ENCODE measurements around the gene KCNS3.

DNA sequence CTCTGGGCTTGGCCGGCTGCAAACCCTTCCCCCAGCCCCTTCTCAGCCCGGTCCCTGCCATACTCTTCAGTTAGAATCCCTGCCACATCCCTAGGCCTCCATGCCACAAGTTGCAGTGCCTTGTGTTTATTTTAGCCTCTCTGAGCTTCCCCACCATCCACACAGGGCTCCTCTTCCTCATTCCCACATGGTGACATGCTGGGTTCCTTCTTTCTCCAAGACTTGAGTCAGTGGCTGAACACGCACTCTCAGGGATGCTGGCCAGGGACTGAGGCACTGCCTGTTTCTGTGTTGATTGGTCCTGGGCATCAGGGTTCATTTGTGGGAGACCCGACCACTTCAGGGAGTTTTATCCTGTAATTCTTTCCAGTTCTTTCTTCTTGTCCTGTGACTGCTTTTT lies 56.3 kb downstream of the KCNS3 start:
- TF ChIP-seq CTCF (conservative IDR thresholded peaks at IDR 0.05 in 1 of 2, IDR thresholded peaks at IDR 0.05 in 1 of 2; ENCODE audit: low read depth in 1 of 2, low read length in 2 of 2) (no peak), EZH2 (IDR thresholded peaks at IDR 0.05; ENCODE audit: low read length, missing control alignments) (no peak)
